Parietal lobe (tissue), 2 donors: ENCODE data around the gene ATP2A2. TPM values are rescaled to one million over a fixed set of nuclear protein-coding genes. Genes with fewer than 3 reads are reported as not detected.

Experiments
- small RNA-seq: library from RNA; depleted of rRNA; stranded (forward); fragments of <200 nt; gene quantifications from one replicate; pipeline ENCODE3, GENCODE V24; 2014; ENCODE audit warnings: low replicate concordance
- total RNA-seq: library from RNA; depleted of rRNA; stranded (reverse); fragments of >200 nt; gene quantifications from one replicate; pipeline ENCODE4 v1.2.3, GENCODE V29; 2014

ATP2A2 gene
- total RNA-seq: 183 TPM

GRCh38 chr12:110280779-110281548 lies at the start of gene ATP2A2:
TSS of gene ATP2A2 (plus strand) at chr12:110281247. CDS start at chr12:110281790, 543 bp downstream.

Small RNAs within 50 kb of the gene (small RNA-seq; reads per million reads assigned to genes)
- gene RN7SL769P: not detected

Other genes with a start within 250 kb of the ATP2A2 start
- 70.4 TPM for gene C12orf76, start 232.7 kb upstream of the ATP2A2 start, total RNA-seq
- 105 TPM for gene IFT81, start 156.9 kb upstream of the ATP2A2 start, total RNA-seq
- 59.5 TPM for gene ANAPC7, start 122.5 kb downstream of the ATP2A2 start, total RNA-seq
- gene ARPC3, start 169.1 kb downstream of the ATP2A2 start, total RNA-seq: 96.1 TPM
- gene GPN3, start 187.0 kb downstream of the ATP2A2 start, total RNA-seq: 12.5 TPM
- 30.0 TPM for gene FAM216A, start 187.6 kb downstream of the ATP2A2 start, total RNA-seq
- gene VPS29, start 220.9 kb downstream of the ATP2A2 start, total RNA-seq: 118 TPM
- 1.3 TPM for gene RAD9B, start 221.1 kb downstream of the ATP2A2 start, total RNA-seq